ENCODE results near the gene PPP1R10.

The PPP1R10 gene

DNA sequence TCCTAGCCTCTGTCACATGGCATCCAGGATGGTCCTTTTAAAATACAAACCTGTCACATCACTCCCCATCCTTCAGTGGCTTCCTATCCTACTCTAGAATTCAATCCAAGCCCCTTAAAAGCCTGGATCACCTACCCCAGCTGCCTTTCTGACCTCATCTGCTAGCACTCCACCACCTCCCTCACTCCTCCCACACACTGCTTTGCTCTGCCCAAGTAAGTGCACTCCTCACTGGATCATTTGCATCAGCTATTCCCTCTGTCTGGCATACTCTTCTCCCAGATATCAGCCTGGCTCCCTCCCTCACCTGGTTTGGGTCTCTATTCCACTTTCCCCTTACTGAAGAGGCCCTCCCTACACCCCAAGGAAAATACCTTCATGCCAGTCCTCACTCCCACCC lies 40.4 kb upstream of the PPP1R10 start:
- no peak for DNase-seq
- TF ChIP-seq, protein P1, sequence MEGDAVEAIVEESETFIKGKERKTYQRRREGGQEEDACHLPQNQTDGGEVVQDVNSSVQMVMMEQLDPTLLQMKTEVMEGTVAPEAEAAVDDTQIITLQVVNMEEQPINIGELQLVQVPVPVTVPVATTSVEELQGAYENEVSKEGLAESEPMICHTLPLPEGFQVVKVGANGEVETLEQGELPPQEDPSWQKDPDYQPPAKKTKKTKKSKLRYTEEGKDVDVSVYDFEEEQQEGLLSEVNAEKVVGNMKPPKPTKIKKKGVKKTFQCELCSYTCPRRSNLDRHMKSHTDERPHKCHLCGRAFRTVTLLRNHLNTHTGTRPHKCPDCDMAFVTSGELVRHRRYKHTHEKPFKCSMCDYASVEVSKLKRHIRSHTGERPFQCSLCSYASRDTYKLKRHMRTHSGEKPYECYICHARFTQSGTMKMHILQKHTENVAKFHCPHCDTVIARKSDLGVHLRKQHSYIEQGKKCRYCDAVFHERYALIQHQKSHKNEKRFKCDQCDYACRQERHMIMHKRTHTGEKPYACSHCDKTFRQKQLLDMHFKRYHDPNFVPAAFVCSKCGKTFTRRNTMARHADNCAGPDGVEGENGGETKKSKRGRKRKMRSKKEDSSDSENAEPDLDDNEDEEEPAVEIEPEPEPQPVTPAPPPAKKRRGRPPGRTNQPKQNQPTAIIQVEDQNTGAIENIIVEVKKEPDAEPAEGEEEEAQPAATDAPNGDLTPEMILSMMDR (IDR thresholded peaks at IDR 0.05; ENCODE audit: low read length) = no peak
- TF ChIP-seq EZH2 (optimal IDR thresholded peaks at IDR 0.05; ENCODE audit: low read depth, low read length) (no peak), EZH2phosphoT487 (IDR thresholded peaks at IDR 0.05; ENCODE audit: low read length) (no peak)
- no peak overlapping the region for H3K27ac ChIP-seq (ENCODE audit: low read length)
- H3K4me2 ChIP-seq (ENCODE audit: low read depth, low read length) = no peak overlapping the region
- H3K36me3 ChIP-seq (replicated peaks; ENCODE audit: insufficient read depth, low read length) = no peaks in the 10 kb centered on the region; the same call in 1 of the 2 replicates
- H4K20me1 ChIP-seq (ENCODE audit: insufficient read depth, low read length) = no peaks in the 10 kb centered on the region
- H3K79me2 ChIP-seq (ENCODE audit: low read length) = no peaks in the 10 kb centered on the region
- no peaks in the 10 kb centered on the region for H3K4me1 ChIP-seq (ENCODE audit: low read length)
- H3K9me3 ChIP-seq (replicated peaks; ENCODE audit: insufficient read depth, low read length) = no peaks in the 10 kb centered on the region
- no peak overlapping the region for H2AFZ ChIP-seq (ENCODE audit: low read length)
- no peaks in the 10 kb centered on the region for H3K9me2 ChIP-seq (replicated peaks; ENCODE audit: insufficient read depth, low read length)
- no peak overlapping the region for H3K4me3 ChIP-seq (ENCODE audit: low read length)
- no peak overlapping the region for H3K9ac ChIP-seq (ENCODE audit: low read length)
- H3K27me3 ChIP-seq (replicated peaks; ENCODE audit: insufficient read depth, low read length) = no peaks in the 10 kb centered on the region
- H3F3A ChIP-seq (ENCODE audit: insufficient read depth, low read length) = no peaks in the 10 kb centered on the region; the same call in 1 of the 2 replicates

DNA sequence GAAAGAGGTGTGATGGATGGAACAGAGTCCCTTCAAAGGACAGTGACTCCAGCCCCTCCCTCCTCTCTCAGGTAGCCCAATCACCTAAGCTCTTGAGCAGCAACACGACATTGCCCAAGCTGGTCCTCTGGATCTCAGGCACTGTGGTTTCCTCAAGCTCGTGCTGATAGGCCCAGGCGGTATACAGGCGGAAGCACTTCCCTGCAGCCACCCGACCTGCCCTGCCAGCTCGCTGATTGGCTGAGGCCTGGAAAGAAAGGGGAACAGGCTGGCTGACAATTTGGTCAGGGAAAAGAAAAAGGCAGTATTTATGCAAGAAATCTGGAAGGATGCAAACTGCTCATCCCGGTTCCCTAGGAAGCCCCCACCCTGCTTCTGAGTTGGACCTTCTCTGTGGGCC lies 39.5 kb upstream of the PPP1R10 start:
- Histone ChIP-seq H2AFZ (ENCODE audit: low read length) (no peak overlapping the region), H3K36me3 (replicated peaks; ENCODE audit: insufficient read depth, low read length) (no peaks in the 10 kb centered on the region; the same call in 1 of the 2 replicates), H3K9me2 (replicated peaks; ENCODE audit: insufficient read depth, low read length) (no peaks in the 10 kb centered on the region), H4K20me1 (ENCODE audit: insufficient read depth, low read length) (no peaks in the 10 kb centered on the region), H3K4me3 (ENCODE audit: low read length) (no peak overlapping the region), H3K79me2 (ENCODE audit: low read length) (no peaks in the 10 kb centered on the region), H3K4me1 (ENCODE audit: low read length) (no peaks in the 10 kb centered on the region), H3K27ac (ENCODE audit: low read length) (no peak overlapping the region), H3K9me3 (replicated peaks; ENCODE audit: insufficient read depth, low read length) (no peaks in the 10 kb centered on the region), H3K9ac (ENCODE audit: low read length) (no peak overlapping the region), H3F3A (ENCODE audit: insufficient read depth, low read length) (peaks cover 4% of the 10 kb centered on the region; the same call in 1 of the 2 replicates), H3K4me2 (ENCODE audit: low read depth, low read length) (no peak overlapping the region), H3K27me3 (replicated peaks; ENCODE audit: insufficient read depth, low read length) (no peaks in the 10 kb centered on the region)
- no peak for DNase-seq
- no peak for TF ChIP-seq EZH2 (optimal IDR thresholded peaks at IDR 0.05; ENCODE audit: low read depth, low read length)
- TF ChIP-seq, protein P1 (IDR thresholded peaks at IDR 0.05; ENCODE audit: low read length) = no peak
- no peak for TF ChIP-seq EZH2phosphoT487 (IDR thresholded peaks at IDR 0.05; ENCODE audit: low read length)

DNA sequence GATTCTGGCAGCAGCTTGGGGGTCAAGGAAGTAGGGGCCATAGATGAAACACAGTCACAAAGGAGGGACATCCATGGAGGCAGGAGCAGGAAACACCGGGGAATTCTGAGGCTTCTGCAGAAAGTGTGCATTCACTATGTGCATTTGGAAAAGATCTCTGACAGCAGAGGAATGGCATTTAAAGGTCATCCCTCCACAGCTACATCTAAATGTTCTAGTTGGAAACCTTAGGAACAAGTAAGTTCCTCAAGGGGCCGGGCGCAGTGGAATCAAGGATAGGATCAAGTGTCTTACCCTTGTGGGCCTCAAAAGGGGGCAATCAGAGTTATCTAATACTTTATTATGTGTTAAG lies 38.7 kb upstream of the PPP1R10 start:
- H3K36me3 ChIP-seq (replicated peaks; ENCODE audit: insufficient read depth, low read length) = no peaks in the 10 kb centered on the region; the same call in 1 of the 2 replicates
- no peaks in the 10 kb centered on the region for H4K20me1 ChIP-seq (ENCODE audit: insufficient read depth, low read length)
- no peak overlapping the region for H3K27ac ChIP-seq (ENCODE audit: low read length)
- H3K79me2 ChIP-seq (ENCODE audit: low read length) = no peaks in the 10 kb centered on the region
- H3K4me3 ChIP-seq (ENCODE audit: low read length) = no peak overlapping the region
- no peak for DNase-seq
- no peak overlapping the region for H2AFZ ChIP-seq (ENCODE audit: low read length)
- no peak for TF ChIP-seq EZH2 (optimal IDR thresholded peaks at IDR 0.05; ENCODE audit: low read depth, low read length)
- TF ChIP-seq, protein P1 (IDR thresholded peaks at IDR 0.05; ENCODE audit: low read length) = no peak
- TF ChIP-seq EZH2phosphoT487 (IDR thresholded peaks at IDR 0.05; ENCODE audit: low read length) = no peak
- H3K9ac ChIP-seq (ENCODE audit: low read length) = no peak overlapping the region
- peaks cover 4% of the 10 kb centered on the region for H3F3A ChIP-seq (ENCODE audit: insufficient read depth, low read length)
- H3K4me2 ChIP-seq (ENCODE audit: low read depth, low read length) = no peak overlapping the region
- H3K9me3 ChIP-seq (replicated peaks; ENCODE audit: insufficient read depth, low read length) = no peaks in the 10 kb centered on the region
- no peaks in the 10 kb centered on the region for H3K27me3 ChIP-seq (replicated peaks; ENCODE audit: insufficient read depth, low read length)
- no peaks in the 10 kb centered on the region for H3K4me1 ChIP-seq (ENCODE audit: low read length)
- H3K9me2 ChIP-seq (replicated peaks; ENCODE audit: insufficient read depth, low read length) = no peaks in the 10 kb centered on the region
